Esophagus squamous epithelium (tissue), 4 donors: Measurements from ENCODE around the gene LMLN.

ENCODE experiments used
- CTCF ChIP-seq, 6 experiments: fragments of 450-650 bp in 4 of 6; fragments of 200-600 bp in 2 of 6; sonication (generic) in 2 of 6; IDR thresholded peaks; one replicate each; pipeline ENCODE4 v1.5.1; 2016 to 2019; ENCODE audit warnings: antibody characterized with exemption in 6 of 6, mild to moderate bottlenecking in 4 of 6, moderate library complexity in 4 of 6
- POLR2A ChIP-seq, 4 donors: fragments of 450-650 bp; IDR thresholded peaks; one replicate each; pipeline ENCODE4 v1.6.1; 2017; ENCODE audit warnings: antibody characterized with exemption in 4 of 4, mild to moderate bottlenecking in 4 of 4, moderate library complexity in 3 of 4

GRCh38 chr3:197953325-197953724 is 6.7 kb upstream of the LMLN start:
- TF ChIP-seq CTCF (IDR thresholded peaks at IDR 0.05) (no peak), POLR2A (IDR thresholded peaks at IDR 0.05) (no peak)
